AG10803 (cell line): ENCODE results near the gene AVP.

ENCODE experiments used
- DNase-seq: peaks from one replicate; pipeline ENCODE4 v3.0.0; 2010; ENCODE audit warnings: low read depth
- H3K4me3 ChIP-seq: 2 replicates; pipeline ENCODE4 v1.5.1; 2011; ENCODE audit warnings: mild to moderate bottlenecking, low read length, control low read depth
- TF ChIP-seq, protein P1 (sequence below): conservative IDR thresholded peaks from 2 replicates; pipeline ENCODE4 v1.5.1; 2011; ENCODE audit warnings: mild to moderate bottlenecking, low read length, control low read depth, inconsistent platforms

Gene AVP

DNA sequence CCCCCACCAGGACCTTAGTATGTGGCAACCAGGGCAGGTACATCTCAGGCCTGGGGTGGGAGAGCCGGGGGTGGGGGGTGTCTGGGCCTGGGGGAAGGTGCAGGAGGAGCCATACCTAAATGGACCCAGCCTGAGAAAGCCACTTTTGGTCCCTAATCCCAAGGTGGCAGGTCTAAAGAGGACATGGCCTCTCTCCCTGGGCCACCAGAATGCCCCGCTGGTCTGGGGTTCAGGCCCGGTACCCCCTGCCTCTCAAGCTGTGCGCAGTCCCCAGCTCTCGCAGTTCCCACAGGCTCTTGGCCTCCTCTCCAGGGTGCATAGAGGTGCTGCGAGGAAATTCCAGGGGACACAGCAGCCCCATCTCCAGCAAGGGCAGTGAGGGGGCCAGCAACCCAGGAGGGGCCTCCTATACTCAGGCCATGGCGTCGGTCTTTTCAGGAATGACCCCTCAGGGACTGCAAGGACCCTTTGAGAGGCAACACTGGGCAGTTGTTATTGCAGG is 1.1 kb upstream of the AVP start:
- TF ChIP-seq, protein P1, sequence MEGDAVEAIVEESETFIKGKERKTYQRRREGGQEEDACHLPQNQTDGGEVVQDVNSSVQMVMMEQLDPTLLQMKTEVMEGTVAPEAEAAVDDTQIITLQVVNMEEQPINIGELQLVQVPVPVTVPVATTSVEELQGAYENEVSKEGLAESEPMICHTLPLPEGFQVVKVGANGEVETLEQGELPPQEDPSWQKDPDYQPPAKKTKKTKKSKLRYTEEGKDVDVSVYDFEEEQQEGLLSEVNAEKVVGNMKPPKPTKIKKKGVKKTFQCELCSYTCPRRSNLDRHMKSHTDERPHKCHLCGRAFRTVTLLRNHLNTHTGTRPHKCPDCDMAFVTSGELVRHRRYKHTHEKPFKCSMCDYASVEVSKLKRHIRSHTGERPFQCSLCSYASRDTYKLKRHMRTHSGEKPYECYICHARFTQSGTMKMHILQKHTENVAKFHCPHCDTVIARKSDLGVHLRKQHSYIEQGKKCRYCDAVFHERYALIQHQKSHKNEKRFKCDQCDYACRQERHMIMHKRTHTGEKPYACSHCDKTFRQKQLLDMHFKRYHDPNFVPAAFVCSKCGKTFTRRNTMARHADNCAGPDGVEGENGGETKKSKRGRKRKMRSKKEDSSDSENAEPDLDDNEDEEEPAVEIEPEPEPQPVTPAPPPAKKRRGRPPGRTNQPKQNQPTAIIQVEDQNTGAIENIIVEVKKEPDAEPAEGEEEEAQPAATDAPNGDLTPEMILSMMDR: no peak
- no peak for DNase-seq
- no peak overlapping the region for H3K4me3 ChIP-seq

DNA sequence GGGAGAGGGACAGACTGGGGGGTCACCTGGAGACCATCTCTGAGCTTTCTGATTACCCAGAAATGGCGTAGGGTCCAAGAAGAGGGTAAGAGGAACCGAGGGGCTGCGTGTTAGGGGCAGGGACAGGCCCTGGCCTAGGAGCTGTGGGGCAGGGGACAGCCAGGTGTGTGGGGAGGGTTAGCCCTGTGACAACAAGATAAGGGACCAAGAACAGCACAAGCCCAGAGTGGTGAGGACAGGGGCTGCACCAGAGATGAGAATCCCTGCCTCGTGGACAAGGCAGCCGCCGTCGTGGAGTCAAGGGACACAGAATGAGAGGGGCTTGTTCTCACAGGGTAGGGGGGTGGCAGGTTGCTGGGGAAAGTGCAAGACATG is 449 bp upstream of the AVP start:
- TF ChIP-seq, protein P1: no peak
- no peak overlapping the region for H3K4me3 ChIP-seq
- no peak for DNase-seq

DNA sequence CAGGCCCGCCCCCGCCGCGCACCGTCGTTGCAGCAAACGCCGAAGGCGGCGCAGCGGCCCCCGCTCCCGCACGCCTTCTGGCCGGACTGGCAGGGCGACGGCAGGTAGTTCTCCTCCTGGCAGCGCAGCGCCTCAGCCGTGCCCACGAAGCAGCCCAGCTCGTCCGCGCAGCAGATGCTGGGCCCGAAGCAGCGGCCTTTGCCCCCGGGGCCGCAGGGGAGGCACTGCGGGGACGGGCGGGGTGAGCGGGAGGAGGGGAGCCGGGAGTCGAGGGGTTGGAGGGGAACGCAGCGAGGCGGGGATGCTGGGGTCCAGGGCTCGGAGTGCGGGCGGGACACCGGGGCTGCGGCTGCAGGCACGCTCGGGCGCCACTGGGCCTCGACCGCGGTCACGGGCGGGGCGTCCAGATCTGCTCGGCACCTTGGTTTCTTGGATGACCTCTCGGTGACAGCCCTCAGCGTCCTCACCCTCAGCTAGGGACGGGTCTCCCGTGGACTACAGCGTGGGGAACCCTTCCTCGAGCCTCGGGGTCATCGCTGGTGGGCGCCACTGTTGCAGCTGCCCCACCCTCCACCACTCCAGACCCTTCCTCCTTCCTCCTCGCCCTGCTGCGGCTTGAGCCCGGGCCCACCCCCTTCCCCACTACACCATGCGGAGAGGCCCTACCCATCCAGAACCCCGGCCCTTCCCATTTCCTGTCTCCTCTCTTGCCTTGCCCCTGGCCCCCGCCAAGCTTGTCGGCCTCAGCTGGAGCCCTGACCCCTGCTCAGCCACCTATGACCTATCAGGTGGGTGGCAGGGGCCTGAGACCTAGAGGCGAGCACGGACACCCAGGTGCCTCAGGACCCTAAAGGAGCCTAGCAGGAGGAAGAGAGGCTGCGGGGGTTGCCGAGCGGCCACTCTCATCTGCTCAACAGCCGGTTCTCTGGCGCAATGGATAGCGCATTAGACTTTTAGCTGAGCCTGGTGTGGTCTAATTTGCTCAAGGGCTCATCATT is 1.3 kb downstream of the AVP start:
- TF ChIP-seq, protein P1: no peak
- no peak overlapping the region for H3K4me3 ChIP-seq
- no peak for DNase-seq

DNA sequence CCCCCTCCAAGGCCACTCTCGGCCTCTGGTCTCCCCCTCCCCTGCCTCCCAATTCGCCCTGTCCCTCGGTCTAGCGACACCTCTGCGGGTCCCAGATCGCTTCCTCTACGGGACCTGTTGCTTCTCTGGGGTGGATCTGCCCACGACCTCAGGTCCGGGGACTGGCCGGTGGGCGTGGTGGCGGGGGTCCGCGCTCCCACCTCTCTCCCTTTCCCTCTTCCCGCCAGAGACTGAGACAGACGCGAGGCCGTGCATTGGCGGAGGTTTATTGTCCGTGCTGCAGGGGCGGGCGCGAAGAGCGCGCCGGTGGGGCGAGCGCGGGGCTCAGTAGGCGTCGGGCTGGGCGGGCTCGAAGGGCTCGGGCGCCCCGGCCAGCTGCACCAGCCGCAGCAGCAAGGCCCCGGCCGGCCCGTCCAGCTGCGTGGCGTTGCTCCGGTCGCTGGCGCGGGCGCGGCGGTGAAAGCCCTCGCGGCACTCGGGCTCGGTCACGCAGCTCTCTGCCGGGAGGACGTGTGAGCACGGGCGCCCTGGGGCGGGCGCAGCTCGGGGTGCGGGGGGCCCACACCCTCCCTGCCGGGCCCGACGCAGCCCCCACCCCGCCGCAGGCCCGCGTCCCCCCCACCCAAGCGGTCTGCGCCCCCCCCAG is 2.1 kb downstream of the AVP start:
- TF ChIP-seq, protein P1: no peak
- no peak for DNase-seq
- no peak overlapping the region for H3K4me3 ChIP-seq

DNA sequence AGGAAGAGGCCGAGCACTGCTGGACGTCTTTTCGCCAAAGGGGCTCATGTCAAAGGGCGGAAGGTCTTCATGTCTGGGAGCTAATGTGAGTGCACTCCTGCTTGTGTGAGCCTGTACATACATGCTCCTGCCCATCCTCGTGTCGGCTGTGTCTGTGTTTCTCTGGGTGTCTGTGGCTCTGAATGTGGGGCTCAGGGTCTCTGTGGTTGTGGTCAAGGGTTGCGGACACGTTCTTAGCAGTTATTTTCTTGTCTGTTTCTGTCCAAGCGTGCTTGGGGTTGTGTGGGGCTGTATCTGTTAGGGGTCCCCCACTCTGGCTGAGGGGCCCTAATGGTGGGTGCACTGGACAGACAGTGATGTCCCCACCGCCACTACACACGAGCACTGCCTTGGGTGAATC is 2.9 kb downstream of the AVP start:
- no peak for DNase-seq
- TF ChIP-seq, protein P1: no peak
- H3K4me3 ChIP-seq: no peak overlapping the region

DNA sequence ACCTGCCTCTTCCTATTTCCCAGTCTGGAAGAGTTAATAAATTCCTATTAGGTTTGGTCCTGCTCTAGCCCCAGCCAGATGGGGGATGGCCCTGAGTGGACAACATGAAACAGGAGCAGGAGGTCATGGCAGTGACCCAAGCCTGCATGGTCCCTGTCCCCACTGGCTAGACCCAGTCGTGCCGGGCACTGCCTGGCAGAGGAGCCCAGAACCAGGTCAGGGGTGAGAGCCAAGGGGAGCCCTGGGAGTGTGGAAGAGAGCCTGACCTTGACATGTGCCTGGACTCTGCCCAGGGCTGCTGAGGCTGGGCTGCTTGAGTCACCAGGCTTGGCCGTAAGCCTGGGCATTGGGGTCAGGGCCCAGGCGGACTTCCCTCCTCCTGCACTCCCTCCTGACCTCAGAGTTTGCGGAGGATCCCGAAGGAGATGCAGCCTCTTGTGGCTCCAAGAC is 3.6 kb downstream of the AVP start:
- peak; percentile 59 for DNase-seq
- TF ChIP-seq, protein P1: no peak
- no peak overlapping the region for H3K4me3 ChIP-seq
